Effector CD4-positive, alpha-beta T cell (primary cell): ENCODE data around the gene SLC4A1.
"Not testable (repeated sequence)": the region's sequence is repeated elsewhere in the genome, so short reads cannot be mapped to it uniquely, and the experiment has no call there.

Experiments
- DNase-seq: peaks from one replicate; pipeline ENCODE4 v3.0.0-alpha.2; 2020

The SLC4A1 gene

DNA sequence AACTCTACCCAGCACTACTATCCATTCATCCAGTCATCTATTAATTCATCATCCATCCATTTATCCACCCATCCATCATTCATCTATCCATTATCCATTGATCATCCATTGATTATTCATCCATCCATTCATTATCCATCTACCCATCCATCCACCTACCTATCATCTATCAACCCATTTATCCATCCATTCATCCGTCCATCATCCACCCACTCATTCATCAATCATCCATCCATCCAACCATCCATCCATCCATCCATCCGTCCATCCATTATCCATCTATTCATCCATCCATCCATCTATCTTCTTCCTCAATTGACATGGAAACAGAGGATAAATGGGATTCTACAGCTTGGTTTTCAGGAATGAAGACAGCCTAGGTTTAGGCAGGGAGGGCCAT lies 12.0 kb downstream of the SLC4A1 start:
- DNase-seq: no peak

GRCh38 chr17:44254361-44255095 lies 13.4 kb downstream of the SLC4A1 start:
- no peak for DNase-seq

GRCh38 chr17:44253006-44253405 lies 14.9 kb downstream of the SLC4A1 start:
- DNase-seq: no peak

DNA sequence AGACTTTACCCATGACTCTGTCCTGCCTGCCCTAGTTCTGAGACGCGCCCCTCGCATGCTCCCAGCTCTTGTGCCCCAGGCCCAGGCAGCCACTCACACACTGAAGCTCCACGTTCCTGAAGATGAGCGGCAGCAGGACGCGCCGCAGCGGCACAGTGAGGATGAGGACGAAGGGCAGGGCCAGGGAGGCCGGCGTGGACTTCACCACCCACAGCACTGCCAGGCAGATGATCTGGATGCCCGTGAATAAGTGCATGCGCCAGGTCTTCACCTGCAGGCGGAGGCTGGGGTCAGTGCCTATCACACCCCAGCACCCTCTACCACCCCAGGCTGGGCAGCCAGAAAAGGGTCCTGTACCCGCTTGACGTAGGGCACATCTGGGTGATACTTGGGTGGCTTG lies 16.9 kb downstream of the SLC4A1 start:
- no peak for DNase-seq

GRCh38 chr17:44249501-44250246 lies 18.3 kb downstream of the SLC4A1 start:
- DNase-seq: no peak

DNA sequence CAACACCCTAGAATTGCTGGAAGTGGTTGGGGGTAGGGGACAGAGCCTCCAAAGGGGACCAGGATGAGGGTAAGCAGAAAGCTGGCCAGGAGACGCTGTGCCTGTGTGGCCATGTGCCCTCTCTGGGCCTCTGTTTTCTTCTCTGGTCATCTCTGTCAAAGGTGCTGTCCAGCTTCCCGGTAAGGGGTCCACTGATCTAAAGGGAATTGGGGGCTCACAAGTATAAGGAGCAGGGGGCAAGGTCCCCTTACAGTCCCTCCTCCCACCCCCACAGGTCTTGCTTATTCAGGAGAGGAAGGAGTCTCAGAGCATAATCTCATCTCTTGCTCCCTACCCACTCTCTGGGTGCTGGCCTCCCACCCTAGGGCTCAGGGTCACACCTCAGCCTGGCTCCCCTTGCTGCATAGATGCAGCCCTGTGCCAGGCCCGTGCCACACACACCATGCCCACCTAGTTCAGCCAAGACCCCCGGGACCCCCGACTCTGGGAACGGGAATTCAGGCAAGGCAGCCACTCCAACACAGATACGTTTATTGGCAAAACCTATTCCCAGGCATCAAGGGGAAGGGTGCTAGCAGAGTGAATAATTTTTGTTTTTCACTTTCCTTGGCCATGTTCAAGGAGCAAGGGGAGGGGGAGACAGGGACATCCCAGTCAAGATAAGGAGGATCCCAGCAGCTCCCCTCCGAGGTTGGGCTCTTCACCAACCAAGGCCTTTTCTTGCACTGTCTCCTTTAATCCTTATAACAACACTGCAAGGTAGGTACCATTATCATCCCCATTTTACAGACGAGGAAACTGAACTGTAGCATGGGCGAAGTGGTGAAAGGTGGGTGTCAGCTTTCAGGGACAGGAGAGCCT lies 19.8 kb downstream of the SLC4A1 start:
- DNase-seq: no peak

DNA sequence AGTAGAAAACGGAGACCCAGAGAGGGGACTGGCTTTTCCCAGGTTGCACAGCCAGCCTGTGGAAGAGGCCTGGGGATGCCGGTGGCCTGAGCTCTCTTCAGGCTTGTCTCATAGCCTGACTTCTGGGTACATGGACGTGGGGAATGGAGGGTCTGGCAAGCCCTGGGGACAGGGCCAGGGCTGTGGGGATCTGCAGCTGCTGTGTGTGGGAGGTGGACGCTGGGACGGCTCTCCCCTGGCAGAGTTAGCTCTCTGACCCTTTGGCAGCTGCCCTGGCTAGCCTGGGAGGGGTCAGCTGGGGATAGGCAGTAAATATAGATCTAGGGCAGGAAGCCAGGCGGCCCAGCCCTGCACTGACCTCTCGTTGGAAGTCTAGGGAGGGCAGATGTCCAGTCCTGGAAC lies 20.5 kb downstream of the SLC4A1 start:
- DNase-seq: no peak

DNA sequence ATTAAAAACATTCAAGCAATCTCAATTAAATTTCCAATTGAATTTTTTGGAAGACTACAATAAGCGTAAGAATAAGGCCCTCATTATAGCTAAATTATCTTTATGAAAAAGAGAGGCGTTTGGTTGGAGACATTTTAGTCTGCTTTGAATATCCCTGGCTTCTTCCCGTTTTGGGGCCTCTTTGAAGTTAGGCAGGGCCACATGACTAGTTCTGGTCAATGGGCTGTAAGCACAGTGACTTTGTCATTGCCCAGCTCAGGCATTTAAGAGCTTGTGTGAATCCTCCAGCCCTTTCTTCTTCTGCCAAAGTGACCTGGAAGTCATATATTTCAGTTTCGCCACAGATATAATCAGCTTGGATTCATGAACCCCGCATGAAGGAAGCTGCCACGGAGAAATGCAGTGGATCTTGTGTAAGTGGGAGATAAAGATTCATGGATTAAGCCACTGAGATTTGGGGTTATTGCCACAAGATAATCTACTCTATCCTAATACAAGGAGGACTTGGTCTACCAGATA lies 26.8 kb downstream of the SLC4A1 start:
- no peak for DNase-seq

DNA sequence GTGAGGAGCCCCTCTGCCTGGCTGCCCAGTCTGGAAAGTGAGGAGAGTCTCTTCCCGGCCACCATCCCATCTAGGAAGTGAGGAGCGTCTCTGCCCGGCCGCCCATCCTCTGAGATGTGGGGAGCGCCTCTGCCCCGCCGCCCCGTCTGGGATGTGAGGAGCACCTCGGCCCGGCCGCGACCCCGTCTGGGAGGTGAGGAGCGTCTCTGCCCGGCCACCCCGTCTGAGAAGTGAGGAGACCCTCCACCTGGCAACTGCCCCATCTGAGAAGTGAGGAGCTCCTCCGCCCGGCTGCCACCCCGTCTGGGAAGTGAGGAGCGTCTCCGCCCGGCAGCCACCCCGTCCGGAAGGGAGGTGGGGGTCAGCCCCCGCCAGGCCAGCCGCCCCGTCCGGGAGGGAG lies 30.0 kb downstream of the SLC4A1 start:
- not testable (repeated sequence) for DNase-seq

DNA sequence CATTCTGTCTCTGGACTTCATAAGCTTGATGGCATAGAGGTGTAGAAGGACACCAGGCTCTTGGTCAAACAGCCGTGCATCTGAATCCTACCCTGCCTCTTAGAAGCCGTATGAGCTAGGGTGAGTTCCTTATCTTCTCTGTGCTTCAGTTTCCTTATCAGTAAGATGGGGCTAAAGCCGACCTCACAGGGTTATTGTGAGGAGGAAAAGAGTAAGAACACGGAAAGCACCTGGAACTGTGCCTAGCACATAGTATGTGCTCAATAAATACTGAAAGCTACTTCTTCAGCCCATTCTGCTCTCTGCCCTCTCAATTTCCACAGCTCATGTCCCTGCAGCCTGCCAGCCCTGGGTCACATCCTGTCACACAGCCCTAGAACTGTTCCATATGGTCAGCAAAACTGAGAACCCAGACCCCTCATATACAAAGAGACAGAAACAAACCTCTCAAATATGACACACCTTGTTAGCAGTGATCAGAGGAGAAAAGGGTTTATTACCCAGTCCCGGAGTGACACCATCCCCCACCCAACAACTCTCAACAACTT lies 31.4 kb downstream of the SLC4A1 start:
- DNase-seq: no peak

DNA sequence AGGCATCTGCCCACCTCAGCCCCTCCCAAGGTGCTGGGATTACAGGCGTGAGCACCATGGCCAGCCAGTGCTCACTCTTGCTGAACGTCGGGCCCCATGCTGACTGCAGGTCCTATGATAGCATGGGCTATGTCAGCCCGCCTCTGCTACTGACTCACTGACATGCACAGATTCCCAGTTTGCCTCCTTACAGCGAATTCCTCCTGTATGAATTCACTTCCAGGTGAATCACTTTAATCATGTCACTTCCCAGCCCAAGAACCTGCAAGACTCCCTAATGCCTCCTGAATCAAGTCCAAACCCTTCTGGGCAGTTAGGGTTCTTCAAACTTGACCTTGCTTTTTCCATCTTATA lies 32.4 kb downstream of the SLC4A1 start:
- no peak for DNase-seq

- DNase-seq: no peak
Measured at GRCh38 chr17:44233582-44233981, 34.4 kb downstream of the SLC4A1 start.

- DNase-seq: no peak
Measured at GRCh38 chr17:44232061-44232460, 35.9 kb downstream of the SLC4A1 start.

DNA sequence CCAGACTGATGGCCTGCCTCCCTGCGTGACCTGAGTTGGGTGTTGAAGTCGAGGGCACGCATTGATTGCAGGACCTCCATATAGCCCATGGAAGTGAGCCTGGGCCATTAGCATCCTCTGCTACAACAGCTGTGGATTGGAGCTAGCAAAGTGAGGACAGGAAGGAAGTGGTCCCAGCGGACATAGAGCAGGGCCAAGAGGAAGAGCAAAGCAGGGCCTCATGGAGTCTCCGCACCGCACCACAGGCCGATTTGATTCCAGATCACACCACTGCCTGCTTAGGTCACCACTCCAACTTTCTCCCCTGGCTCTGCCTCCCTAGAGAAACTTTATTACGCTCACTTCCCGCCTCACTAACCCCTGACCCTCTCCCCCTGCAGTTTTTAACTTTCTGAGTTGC lies 37.8 kb downstream of the SLC4A1 start:
- DNase-seq: no peak

- DNase-seq: no peak
Measured at GRCh38 chr17:44229090-44229489, 38.8 kb downstream of the SLC4A1 start.

DNA sequence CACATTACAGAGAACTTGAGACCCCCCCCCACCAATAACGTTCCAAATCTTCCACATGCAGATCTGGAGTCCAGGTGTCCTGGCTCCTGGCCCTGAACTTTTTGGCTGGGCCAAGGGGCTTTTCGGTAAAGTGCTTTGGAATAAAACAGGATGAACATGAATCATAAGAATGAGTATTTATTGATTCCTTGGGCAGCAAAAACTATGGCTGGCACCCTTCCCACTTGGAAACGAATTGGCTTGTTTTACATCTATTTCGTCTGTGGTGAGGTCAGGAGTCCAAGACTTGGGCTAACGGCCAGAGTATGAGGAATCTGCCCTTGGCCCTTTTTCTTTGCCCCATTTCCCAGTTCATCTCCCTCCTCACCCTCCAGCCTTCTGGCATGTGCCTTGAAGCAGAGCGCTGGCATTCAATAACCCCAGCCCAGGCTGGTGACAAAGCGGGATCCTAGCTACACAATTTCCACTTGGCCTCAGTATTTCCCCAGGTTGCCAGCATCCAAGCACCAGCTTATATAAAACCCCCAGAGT lies 44.3 kb downstream of the SLC4A1 start:
- DNase-seq: no peak

DNA sequence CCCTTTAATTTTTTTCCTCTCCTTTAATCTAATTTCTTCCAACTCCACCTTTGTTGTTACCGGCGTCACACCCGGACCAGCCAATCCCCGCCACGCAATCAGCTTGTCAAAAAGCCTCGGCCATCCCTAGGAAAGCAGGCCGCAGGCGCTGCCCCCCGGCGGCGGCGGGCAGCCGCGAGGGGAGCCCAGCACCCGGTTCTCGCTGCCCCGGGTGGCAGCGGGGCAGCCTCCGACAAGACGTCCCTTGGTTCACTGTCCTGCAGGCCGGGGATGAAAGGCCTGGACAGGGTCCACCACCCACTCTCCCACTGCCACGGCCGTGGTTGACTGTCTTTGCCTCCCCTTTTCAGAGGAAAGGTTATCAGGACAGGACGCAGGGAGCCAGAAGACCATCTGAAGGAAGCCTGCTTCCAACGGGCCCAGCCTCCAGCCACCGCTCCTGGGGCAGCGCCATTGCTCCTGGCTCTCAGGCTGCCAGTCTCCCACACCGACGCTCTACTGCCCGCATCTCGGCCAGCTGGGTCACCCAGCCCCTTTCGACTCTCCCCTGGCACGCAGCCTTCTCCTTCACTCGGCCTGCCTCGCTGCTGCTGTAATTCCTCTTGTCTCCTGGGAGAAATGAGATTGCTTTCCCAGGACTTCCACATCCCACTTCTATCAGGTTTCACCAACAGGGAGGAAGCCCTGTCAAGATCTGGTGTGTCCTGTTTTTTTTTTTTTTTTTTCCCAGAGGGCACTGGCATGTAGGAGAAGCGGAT lies 45.6 kb downstream of the SLC4A1 start:
- DNase-seq: peak; percentile 27

DNA sequence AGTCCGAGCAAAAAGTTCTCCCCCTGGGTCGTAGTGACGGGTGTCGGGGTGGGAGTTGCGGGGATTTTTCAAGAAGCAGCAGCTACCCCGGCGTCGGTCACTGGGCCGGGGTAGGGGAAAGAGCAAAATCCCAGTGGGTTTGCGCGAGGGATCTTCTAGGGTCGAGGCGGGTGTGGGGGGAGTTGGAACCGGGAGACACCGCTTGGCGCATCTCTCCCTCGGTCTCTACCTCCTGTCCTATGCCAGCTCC lies 46.1 kb downstream of the SLC4A1 start:
- DNase-seq: no peak

DNA sequence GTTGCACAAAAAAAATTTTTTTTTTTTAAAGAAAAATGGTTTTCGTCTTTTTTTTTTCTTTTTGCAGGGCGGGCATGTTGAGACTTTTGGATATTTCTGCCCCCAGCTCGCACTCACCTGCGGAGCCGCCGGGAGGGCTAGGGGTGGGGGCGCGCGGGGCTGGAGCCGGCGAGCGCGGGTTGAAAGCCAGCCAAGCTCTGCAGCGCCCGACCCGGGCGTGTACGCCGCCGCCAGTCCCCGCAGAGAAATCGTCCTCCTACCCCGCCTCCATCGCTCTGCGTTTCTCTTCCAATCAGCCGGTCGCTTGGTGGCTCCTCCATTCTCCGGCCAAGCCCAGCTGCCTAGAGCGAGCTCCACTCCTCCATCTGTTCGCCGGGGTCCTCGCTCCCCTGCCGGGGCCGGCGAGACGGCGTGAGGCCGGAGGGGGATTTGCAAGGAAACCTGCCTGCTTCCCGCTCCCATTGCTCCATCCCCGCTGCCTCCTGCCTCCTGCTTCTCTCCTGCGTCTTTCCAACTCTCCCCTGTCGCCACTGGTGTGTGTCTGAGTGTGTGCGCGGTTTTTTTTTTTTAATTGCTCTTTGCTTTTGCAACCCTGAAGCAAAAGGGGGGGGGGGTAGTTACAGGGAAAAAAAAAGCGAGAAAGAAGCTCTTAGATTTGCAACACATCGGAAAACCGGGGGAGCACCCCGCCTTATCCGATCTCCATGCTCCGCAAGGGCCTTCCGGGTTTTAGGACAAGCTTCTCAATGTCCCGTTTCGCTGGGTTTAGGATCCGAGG lies 46.7 kb downstream of the SLC4A1 start:
- peak; percentile 56 for DNase-seq

GRCh38 chr17:44220213-44221083 lies 47.5 kb downstream of the SLC4A1 start:
- DNase-seq: peak; percentile 54
